Stimulated activated CD4-positive, alpha-beta T cell treated with anti-CD3 and anti-CD28 coated beads, Interleukin-12 subunit alpha, Interleukin-12 subunit beta, amount 100 ng/mL, for 24 hours (primary cell): ENCODE results near the gene CALU.
A peak's percentile ranks its signal among the peaks of the same experiment; 100 is the strongest.

Experiments used
- DNase-seq, 2 experiments: peaks; one replicate each; pipeline ENCODE4 v3.0.0-alpha.2; 2020; ENCODE audit warnings: low read depth in 2 of 2

Gene CALU

GRCh38 chr7:128785738-128786137, 46.6 kb downstream of the CALU start:
- no peak for DNase-seq

- no peak for DNase-seq
These were observed 49.6 kb downstream of the CALU start for GRCh38 chr7:128788446-128789412.

GRCh38 chr7:128790315-128791041, 51.3 kb downstream of the CALU start:
- no peak for DNase-seq

GRCh38 chr7:128791121-128791971, 52.2 kb downstream of the CALU start, which contains the start of gene CCDC136:
TSS of gene CCDC136 (plus strand) at chr7:128791968. CDS start at chr7:128792412, 444 bp downstream.
- peak; percentile 49 to 75 for DNase-seq

GRCh38 chr7:128791972-128792327, 52.8 kb downstream of the CALU start:
- no peak for DNase-seq

- no peak for DNase-seq
These were observed 53.5 kb downstream of the CALU start for GRCh38 chr7:128792471-128793180.

GRCh38 chr7:128793181-128793547, 54.0 kb downstream of the CALU start:
- DNase-seq: no peak

GRCh38 chr7:128794020-128794419, 54.9 kb downstream of the CALU start:
- DNase-seq: no peak

- DNase-seq: no peak
These were observed 55.3 kb downstream of the CALU start for GRCh38 chr7:128794436-128794835.

GRCh38 chr7:128795129-128795528, 56.0 kb downstream of the CALU start:
- DNase-seq: no peak

GRCh38 chr7:128796327-128796726, 57.2 kb downstream of the CALU start:
- no peak for DNase-seq

- no peak for DNase-seq
These were observed 60.3 kb downstream of the CALU start for GRCh38 chr7:128799451-128799850.

GRCh38 chr7:128800567-128800966, 61.4 kb downstream of the CALU start:
- DNase-seq: no peak

- DNase-seq: no peak
These were observed 61.8 kb downstream of the CALU start for GRCh38 chr7:128801003-128801402.

GRCh38 chr7:128801667-128802418, 62.7 kb downstream of the CALU start:
- DNase-seq: no peak

GRCh38 chr7:128804484-128804883, 65.3 kb downstream of the CALU start:
- DNase-seq: no peak

GRCh38 chr7:128805225-128805624, 66.1 kb downstream of the CALU start:
- no peak for DNase-seq

GRCh38 chr7:128807191-128807590, 68.0 kb downstream of the CALU start:
- DNase-seq: no peak

- DNase-seq: no peak
These were observed 70.2 kb downstream of the CALU start for GRCh38 chr7:128809363-128809762.

- no peak for DNase-seq
These were observed 71.3 kb downstream of the CALU start for GRCh38 chr7:128810473-128810872.

GRCh38 chr7:128810997-128811396, 71.8 kb downstream of the CALU start:
- DNase-seq: no peak
